SH-SY5Y (cell line): Measurements from ENCODE around the gene CXCR5.

Experiments used
- GATA2 ChIP-seq: IDR thresholded peaks from 2 replicates; pipeline ENCODE4 v1.6.1; 2011; ENCODE audit warnings: mild to moderate bottlenecking, low read depth, low read length
- GATA3 ChIP-seq: IDR thresholded peaks from 2 replicates; pipeline ENCODE4 v1.6.1; 2011; ENCODE audit warnings: low read depth, mild to moderate bottlenecking, low read length, moderate library complexity

GRCh38 chr11:118931571-118931970 is 47.9 kb downstream of the CXCR5 start:
- TF ChIP-seq GATA3 (no peak), GATA2 (no peak)
